Liver (tissue), 9 donors: ENCODE data around the gene SOWAHA. TPM values are rescaled to one million over a fixed set of nuclear protein-coding genes. Genes with fewer than 3 reads are reported as not detected.

Source experiments
- DNase-seq: peaks from one replicate; pipeline ENCODE4 v3.0.0-alpha.2; 2017; ENCODE audit warnings: low spot score
- H3K27ac ChIP-seq, 2 donors: one replicate each; pipeline ENCODE4 v1.7.0; 2013; ENCODE audit warnings: inconsistent platforms in 2 of 2, low read length in 2 of 2, control low read depth in 1 of 2, low read depth in 1 of 2, mild to moderate bottlenecking in 1 of 2
- H3K27me3 ChIP-seq, 4 donors: one replicate each; pipeline versions ENCODE4 v1.6.1 to v1.7.0; 2013; ENCODE audit warnings: low read length in 3 of 4, inconsistent platforms in 1 of 4, mild to moderate bottlenecking in 1 of 4, moderate library complexity in 1 of 4; ENCODE audit not compliant: control insufficient read depth in 4 of 4, insufficient read depth in 4 of 4
- H3K36me3 ChIP-seq, 4 donors: one replicate each; pipeline versions ENCODE4 v1.6.1 to v1.7.0; 2013; ENCODE audit warnings: low read length in 3 of 4, mild to moderate bottlenecking in 3 of 4, low read depth in 1 of 4, moderate library complexity in 1 of 4; ENCODE audit not compliant: control insufficient read depth in 4 of 4, insufficient read depth in 3 of 4
- H3K4me1 ChIP-seq, 4 donors: one replicate each; pipeline versions ENCODE4 v1.6.1 to v1.7.0; 2013; ENCODE audit warnings: low read length in 3 of 4, mild to moderate bottlenecking in 3 of 4, moderate library complexity in 1 of 4; ENCODE audit not compliant: control insufficient read depth in 4 of 4, insufficient read depth in 4 of 4
- H3K4me3 ChIP-seq, 3 donors: one replicate each; pipeline versions ENCODE4 v1.6.1 to v1.7.0; 2013; ENCODE audit warnings: low read length in 3 of 3, control low read depth in 1 of 3, low read depth in 1 of 3, mild to moderate bottlenecking in 1 of 3
- H3K9ac ChIP-seq, 2 donors: one replicate each; pipeline ENCODE4 v1.7.0; 2013; ENCODE audit warnings: low read length in 2 of 2, mild to moderate bottlenecking in 2 of 2, moderate library complexity in 2 of 2, control low read depth in 1 of 2, low read depth in 1 of 2
- H3K9me3 ChIP-seq, 4 donors: one replicate each; pipeline versions ENCODE4 v1.6.1 to v1.7.0; 2013; ENCODE audit warnings: low read length in 3 of 4; ENCODE audit not compliant: control insufficient read depth in 4 of 4
- EGR1 ChIP-seq, 2 donors: IDR thresholded peaks; 2 replicates each; pipeline ENCODE4 v1.6.1; 2016 to 2018; ENCODE audit warnings: antibody characterized with exemption in 2 of 2, low read depth in 2 of 2
- FOXA1 ChIP-seq: IDR thresholded peaks from 2 replicates; pipeline ENCODE4 v1.6.1; 2016; ENCODE audit warnings: antibody characterized with exemption
- FOXA2 ChIP-seq: IDR thresholded peaks from 2 replicates; pipeline ENCODE4 v1.6.1; 2016; ENCODE audit warnings: antibody characterized with exemption
- GABPA ChIP-seq, 2 donors: IDR thresholded peaks in 1 of 2; conservative IDR thresholded peaks in 1 of 2; 2 replicates each; pipeline ENCODE4 v1.6.1; 2016; ENCODE audit warnings: antibody characterized with exemption in 2 of 2, mild to moderate bottlenecking in 1 of 2, moderate library complexity in 1 of 2
- HNF4A ChIP-seq, 2 donors: conservative IDR thresholded peaks; 2 replicates each; pipeline ENCODE4 v1.6.1; 2016; ENCODE audit warnings: antibody characterized with exemption in 2 of 2, mild to moderate bottlenecking in 2 of 2
- HNF4G ChIP-seq: IDR thresholded peaks from 2 replicates; pipeline ENCODE4 v1.6.1; 2016; ENCODE audit warnings: antibody characterized with exemption
- JUND ChIP-seq, 2 donors: IDR thresholded peaks; 2 replicates each; pipeline ENCODE4 v1.6.1; 2016; ENCODE audit warnings: antibody characterized with exemption in 2 of 2
- NR2F2 ChIP-seq: IDR thresholded peaks from 2 replicates; pipeline ENCODE4 v1.6.1; 2016; ENCODE audit warnings: antibody characterized with exemption
- RAD21 ChIP-seq, 2 donors: IDR thresholded peaks; 2 replicates each; pipeline ENCODE4 v1.6.1; 2016; ENCODE audit warnings: antibody characterized with exemption in 2 of 2, mild to moderate bottlenecking in 2 of 2
- RXRA ChIP-seq, 2 donors: IDR thresholded peaks; 2 replicates each; pipeline ENCODE4 v1.6.1; 2017 to 2018; ENCODE audit warnings: antibody characterized with exemption in 2 of 2, mild to moderate bottlenecking in 1 of 2
- SP1 ChIP-seq: IDR thresholded peaks from 2 replicates; pipeline ENCODE4 v1.6.1; 2018; ENCODE audit warnings: antibody characterized with exemption, mild to moderate bottlenecking
- TAF1 ChIP-seq: conservative IDR thresholded peaks from 2 replicates; pipeline ENCODE4 v1.6.1; 2016; ENCODE audit warnings: antibody characterized with exemption, mild to moderate bottlenecking
- YY1 ChIP-seq: IDR thresholded peaks from 2 replicates; pipeline ENCODE4 v1.6.1; 2016; ENCODE audit warnings: antibody characterized with exemption, mild to moderate bottlenecking
- WGBS: extraction: QIAGEN DNeasy Blood & Tissue Kit; methylation state at CpG from one replicate; pipeline ENCODE4 v1.1.7; 2013; 5-methylcytosine and 5-hydroxymethylcytosine counted together
- polyA plus RNA-seq, 2 donors: library from polyadenylated mRNA; stranded (reverse) in 1 of 2; unstranded in 1 of 2; fragments of 200-250 nt in 1 of 2; fragments of >200 nt in 1 of 2; fragmentation: Nextera tagmentation in 1 of 2; extraction: Ambion mirVana in 1 of 2; gene quantifications; one replicate each; pipeline versions ENCODE4 v1.2.1 to v1.2.3, GENCODE V29; 2013 to 2015
- total RNA-seq, 2 donors: library from RNA; depleted of rRNA; stranded (reverse); fragments of >200 nt; gene quantifications; one replicate each; pipeline ENCODE4 v1.2.3, GENCODE V29; 2014
- TF ChIP-seq, protein P1 (sequence below): IDR thresholded peaks from 2 replicates; pipeline ENCODE4 v1.6.1; 2016; ENCODE audit warnings: antibody characterized with exemption
- TF ChIP-seq, protein P2 (sequence below): fragments of 150-350 bp; IDR thresholded peaks from 2 replicates; pipeline ENCODE4 v1.5.1; 2017; ENCODE audit warnings: improper control_type of control experiment, low read depth, low read length; ENCODE audit not compliant: missing input control
- TF ChIP-seq, protein P3 (sequence below): IDR thresholded peaks from 2 replicates; pipeline ENCODE4 v1.6.1; 2016; ENCODE audit warnings: antibody characterized with exemption, mild to moderate bottlenecking
- TF ChIP-seq, protein P4 (sequence below): IDR thresholded peaks from 2 replicates; pipeline ENCODE4 v1.6.1; 2016; ENCODE audit warnings: antibody characterized with exemption
- TF ChIP-seq, protein P5 (sequence below): IDR thresholded peaks from 2 replicates; pipeline ENCODE4 v1.6.1; 2016; ENCODE audit warnings: antibody characterized with exemption
- donor health status: healthy.
- donor health status: healthy.
- donor health status: healthy.
- donor health status: healthy.
- donor health status: healthy.

The SOWAHA gene
- total and polyA plus RNA-seq, 4 donors = 1.3 to 2.2 (median 1.8) TPM

DNA sequence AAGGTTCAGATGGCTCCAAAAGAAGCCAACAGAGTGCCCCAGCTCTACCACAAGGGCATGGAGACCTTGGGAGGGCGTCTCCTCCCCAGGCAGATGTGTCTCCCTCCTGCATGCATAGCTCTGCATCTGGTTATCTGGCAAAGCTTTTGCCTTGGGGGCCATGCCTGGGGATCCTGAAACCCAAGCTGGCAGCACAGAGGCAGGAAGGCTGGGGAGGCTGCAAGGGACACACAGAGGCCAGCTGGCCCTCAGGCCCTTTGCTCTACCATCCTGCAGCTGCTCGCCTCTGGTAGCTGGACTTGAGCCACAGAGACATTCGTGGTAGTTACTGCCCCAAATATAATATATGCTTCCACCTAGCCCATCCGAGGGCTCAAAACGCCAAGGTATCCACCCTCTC is 40.0 kb upstream of the SOWAHA start:
- Histone ChIP-seq H3K9ac (no peak overlapping the region), H3K4me3 (no peak overlapping the region), H3K4me1 (peaks cover 3 to 23% (median 7%) of the 10 kb centered on the region in 4 donors), H3K27ac (no peak overlapping the region), H3K9me3 (no peaks in the 10 kb centered on the region), H3K27me3 (no peaks in the 10 kb centered on the region), H3K36me3 (no peaks in the 10 kb centered on the region)
- TF ChIP-seq FOXA1 = no peak
- TF ChIP-seq YY1 = no peak
- no peak for TF ChIP-seq GABPA (IDR thresholded peaks at IDR 0.05 in 1 of 2, conservative IDR thresholded peaks at IDR 0.05 in 1 of 2)
- no peak for TF ChIP-seq EGR1 (IDR thresholded peaks at IDR 0.05; ENCODE audit: low read depth in 2 of 2)
- TF ChIP-seq, protein P1, sequence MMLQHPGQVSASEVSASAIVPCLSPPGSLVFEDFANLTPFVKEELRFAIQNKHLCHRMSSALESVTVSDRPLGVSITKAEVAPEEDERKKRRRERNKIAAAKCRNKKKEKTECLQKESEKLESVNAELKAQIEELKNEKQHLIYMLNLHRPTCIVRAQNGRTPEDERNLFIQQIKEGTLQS = no peak
- TF ChIP-seq TAF1 = no peak
- TF ChIP-seq, protein P2, sequence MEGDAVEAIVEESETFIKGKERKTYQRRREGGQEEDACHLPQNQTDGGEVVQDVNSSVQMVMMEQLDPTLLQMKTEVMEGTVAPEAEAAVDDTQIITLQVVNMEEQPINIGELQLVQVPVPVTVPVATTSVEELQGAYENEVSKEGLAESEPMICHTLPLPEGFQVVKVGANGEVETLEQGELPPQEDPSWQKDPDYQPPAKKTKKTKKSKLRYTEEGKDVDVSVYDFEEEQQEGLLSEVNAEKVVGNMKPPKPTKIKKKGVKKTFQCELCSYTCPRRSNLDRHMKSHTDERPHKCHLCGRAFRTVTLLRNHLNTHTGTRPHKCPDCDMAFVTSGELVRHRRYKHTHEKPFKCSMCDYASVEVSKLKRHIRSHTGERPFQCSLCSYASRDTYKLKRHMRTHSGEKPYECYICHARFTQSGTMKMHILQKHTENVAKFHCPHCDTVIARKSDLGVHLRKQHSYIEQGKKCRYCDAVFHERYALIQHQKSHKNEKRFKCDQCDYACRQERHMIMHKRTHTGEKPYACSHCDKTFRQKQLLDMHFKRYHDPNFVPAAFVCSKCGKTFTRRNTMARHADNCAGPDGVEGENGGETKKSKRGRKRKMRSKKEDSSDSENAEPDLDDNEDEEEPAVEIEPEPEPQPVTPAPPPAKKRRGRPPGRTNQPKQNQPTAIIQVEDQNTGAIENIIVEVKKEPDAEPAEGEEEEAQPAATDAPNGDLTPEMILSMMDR = no peak
- no peak for TF ChIP-seq SP1
- TF ChIP-seq, protein P3, sequence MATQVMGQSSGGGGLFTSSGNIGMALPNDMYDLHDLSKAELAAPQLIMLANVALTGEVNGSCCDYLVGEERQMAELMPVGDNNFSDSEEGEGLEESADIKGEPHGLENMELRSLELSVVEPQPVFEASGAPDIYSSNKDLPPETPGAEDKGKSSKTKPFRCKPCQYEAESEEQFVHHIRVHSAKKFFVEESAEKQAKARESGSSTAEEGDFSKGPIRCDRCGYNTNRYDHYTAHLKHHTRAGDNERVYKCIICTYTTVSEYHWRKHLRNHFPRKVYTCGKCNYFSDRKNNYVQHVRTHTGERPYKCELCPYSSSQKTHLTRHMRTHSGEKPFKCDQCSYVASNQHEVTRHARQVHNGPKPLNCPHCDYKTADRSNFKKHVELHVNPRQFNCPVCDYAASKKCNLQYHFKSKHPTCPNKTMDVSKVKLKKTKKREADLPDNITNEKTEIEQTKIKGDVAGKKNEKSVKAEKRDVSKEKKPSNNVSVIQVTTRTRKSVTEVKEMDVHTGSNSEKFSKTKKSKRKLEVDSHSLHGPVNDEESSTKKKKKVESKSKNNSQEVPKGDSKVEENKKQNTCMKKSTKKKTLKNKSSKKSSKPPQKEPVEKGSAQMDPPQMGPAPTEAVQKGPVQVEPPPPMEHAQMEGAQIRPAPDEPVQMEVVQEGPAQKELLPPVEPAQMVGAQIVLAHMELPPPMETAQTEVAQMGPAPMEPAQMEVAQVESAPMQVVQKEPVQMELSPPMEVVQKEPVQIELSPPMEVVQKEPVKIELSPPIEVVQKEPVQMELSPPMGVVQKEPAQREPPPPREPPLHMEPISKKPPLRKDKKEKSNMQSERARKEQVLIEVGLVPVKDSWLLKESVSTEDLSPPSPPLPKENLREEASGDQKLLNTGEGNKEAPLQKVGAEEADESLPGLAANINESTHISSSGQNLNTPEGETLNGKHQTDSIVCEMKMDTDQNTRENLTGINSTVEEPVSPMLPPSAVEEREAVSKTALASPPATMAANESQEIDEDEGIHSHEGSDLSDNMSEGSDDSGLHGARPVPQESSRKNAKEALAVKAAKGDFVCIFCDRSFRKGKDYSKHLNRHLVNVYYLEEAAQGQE = no peak
- no peak for TF ChIP-seq HNF4G
- TF ChIP-seq NR2F2 = no peak
- TF ChIP-seq RXRA (IDR thresholded peaks at IDR 0.05) = no peak
- no peak for TF ChIP-seq JUND (IDR thresholded peaks at IDR 0.05)
- TF ChIP-seq, protein P4, sequence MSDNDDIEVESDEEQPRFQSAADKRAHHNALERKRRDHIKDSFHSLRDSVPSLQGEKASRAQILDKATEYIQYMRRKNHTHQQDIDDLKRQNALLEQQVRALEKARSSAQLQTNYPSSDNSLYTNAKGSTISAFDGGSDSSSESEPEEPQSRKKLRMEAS = no peak
- no peak for TF ChIP-seq HNF4A (conservative IDR thresholded peaks at IDR 0.05)
- no peak for TF ChIP-seq RAD21 (IDR thresholded peaks at IDR 0.05)
- no peak for TF ChIP-seq FOXA2
- WGBS = 96% methylated on average over 5 of the region's 5 CpGs
- no peak for DNase-seq

DNA sequence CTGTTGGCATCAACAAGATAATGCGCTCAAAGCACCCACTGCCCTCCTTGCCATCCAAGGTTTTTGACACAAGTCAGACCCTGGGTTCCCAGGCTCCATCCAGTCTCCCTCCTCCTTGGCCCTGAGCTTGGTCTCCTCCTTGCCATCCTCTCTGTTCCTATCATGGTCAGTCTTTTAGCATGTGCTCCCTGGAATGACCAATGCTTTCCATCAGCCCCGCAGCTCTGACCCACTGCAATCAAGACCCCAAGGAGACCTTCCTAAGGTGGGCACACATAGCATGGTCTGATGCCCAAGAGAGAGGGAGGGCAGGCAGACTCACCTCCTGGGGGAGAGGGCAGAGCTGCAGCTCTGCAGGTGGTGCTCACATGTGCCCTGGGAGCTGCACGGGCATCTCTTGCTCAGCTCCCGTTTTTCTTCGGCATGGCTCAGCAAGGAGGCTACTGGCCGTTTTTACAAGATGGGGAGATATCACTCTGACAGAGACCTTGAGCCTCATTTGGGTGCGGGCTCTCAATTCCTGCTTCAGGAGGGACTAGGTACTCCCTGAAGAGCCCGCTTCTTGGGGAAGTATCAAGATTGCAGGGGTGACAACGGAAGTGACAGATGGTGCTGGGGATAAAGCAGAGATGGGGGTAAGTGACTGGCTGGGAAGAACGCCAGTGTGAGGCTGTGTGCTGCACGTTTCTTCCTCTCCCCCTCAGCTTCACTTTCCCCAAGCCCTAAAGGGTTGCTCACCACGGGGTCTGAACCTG is 39.3 kb upstream of the SOWAHA start:
- Histone ChIP-seq H3K4me1 (peaks cover 3 to 24% (median 7%) of the 10 kb centered on the region in 4 donors), H3K9ac (no peak overlapping the region), H3K36me3 (no peaks in the 10 kb centered on the region), H3K27me3 (no peaks in the 10 kb centered on the region), H3K4me3 (no peak overlapping the region), H3K27ac (no peak overlapping the region), H3K9me3 (no peaks in the 10 kb centered on the region)
- WGBS = 87% methylated on average over 12 of the region's 12 CpGs
- TF ChIP-seq TAF1 (no peak), SP1 (no peak), FOXA2 (no peak), FOXA1 (no peak), NR2F2 (no peak), YY1 (no peak), HNF4G (no peak)
- TF ChIP-seq, protein P5, sequence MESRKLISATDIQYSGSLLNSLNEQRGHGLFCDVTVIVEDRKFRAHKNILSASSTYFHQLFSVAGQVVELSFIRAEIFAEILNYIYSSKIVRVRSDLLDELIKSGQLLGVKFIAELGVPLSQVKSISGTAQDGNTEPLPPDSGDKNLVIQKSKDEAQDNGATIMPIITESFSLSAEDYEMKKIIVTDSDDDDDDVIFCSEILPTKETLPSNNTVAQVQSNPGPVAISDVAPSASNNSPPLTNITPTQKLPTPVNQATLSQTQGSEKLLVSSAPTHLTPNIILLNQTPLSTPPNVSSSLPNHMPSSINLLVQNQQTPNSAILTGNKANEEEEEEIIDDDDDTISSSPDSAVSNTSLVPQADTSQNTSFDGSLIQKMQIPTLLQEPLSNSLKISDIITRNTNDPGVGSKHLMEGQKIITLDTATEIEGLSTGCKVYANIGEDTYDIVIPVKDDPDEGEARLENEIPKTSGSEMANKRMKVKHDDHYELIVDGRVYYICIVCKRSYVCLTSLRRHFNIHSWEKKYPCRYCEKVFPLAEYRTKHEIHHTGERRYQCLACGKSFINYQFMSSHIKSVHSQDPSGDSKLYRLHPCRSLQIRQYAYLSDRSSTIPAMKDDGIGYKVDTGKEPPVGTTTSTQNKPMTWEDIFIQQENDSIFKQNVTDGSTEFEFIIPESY = no peak
- TF ChIP-seq, protein P2 = no peak
- TF ChIP-seq, protein P1 = no peak
- DNase-seq = no peak
